ENCODE measurements around the gene TXN2.

TXN2 gene

DNA sequence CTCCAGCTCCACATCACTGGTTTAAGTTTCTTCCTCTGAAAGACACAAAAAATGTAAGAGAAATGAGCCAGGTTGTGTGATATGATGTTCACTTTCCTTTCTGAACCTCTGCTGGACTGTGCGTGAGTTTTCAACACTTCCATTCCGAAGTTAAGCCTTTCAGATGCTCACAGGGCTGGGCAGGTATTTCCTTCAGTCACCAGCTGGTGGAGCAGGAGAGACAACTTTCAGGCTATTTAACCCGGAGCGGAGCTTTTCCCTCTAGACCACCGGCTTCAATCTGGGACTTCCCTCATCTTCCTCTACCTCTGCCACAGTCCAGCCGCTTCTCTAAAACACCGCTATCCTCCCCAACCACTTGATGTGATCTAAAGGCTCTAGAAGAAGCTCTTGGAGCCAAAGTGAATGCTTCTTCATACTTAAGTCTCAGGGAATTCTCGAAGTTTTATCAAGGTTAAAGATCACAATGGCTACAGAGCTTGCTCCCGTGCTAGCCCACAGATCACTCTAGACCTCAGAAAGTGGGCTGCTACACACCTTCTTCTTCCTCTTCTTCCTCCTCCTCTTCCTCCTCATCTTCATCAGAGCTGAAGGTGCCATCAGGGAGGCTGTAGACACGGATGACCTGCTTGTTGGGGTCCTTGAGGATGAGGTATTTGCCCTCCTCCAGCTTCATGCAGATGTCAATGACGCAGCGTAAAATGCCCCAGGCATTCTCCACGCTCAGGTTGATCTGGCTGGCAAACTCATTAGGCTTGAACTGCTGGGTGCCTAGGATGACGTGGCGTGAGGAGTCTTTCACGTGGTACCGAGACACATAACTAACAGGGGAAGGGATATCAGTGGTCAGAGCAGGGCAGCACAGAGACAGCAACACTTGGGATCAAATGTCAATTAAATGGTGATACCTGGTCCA, 29.8 kb upstream of the TXN2 start:
- no peak overlapping the region for H3K27ac ChIP-seq (ENCODE audit: low read depth in 2 of 2, low read length in 2 of 2)
- no peaks in the 10 kb centered on the region for H3K27me3 ChIP-seq (ENCODE audit: control insufficient read depth in 2 of 2, insufficient read depth in 2 of 2, low read length in 2 of 2)

GRCh38 chr22:36510384-36510783, 28.9 kb upstream of the TXN2 start:
- Histone ChIP-seq H3K4me1 (ENCODE audit: control insufficient read depth in 2 of 2, insufficient read depth in 2 of 2, low read length in 2 of 2) (peaks cover 11 to 12% of the 10 kb centered on the region in 2 donors), H3K36me3 (ENCODE audit: control insufficient read depth in 2 of 2, insufficient read depth in 2 of 2, low read length in 2 of 2) (peaks cover 40 to 46% of the 10 kb centered on the region in 2 donors), H3K9me3 (ENCODE audit: control insufficient read depth in 2 of 2, low read length in 2 of 2) (no peaks in the 10 kb centered on the region), H3K27me3 (ENCODE audit: control insufficient read depth in 2 of 2, insufficient read depth in 2 of 2, low read length in 2 of 2) (no peaks in the 10 kb centered on the region), H3K4me3 (ENCODE audit: low read length in 2 of 2) (no peak overlapping the region), H3K27ac (ENCODE audit: low read depth in 2 of 2, low read length in 2 of 2) (no peak overlapping the region), H3K9ac (ENCODE audit: low read depth in 1 of 2, low read length in 2 of 2) (no peak overlapping the region)

More for the DNA sequence above, 29.8 kb upstream of the TXN2 start:
- peaks cover 48 to 50% of the 10 kb centered on the region in 2 donors for H3K36me3 ChIP-seq (ENCODE audit: control insufficient read depth in 2 of 2, insufficient read depth in 2 of 2, low read length in 2 of 2)
- H3K9ac ChIP-seq (ENCODE audit: low read depth in 1 of 2, low read length in 2 of 2) = no peak overlapping the region
- H3K9me3 ChIP-seq (ENCODE audit: control insufficient read depth in 2 of 2, low read length in 2 of 2) = no peaks in the 10 kb centered on the region
- H3K4me3 ChIP-seq (ENCODE audit: low read length in 2 of 2) = no peak overlapping the region
- peaks cover 11% of the 10 kb centered on the region in 2 donors for H3K4me1 ChIP-seq (ENCODE audit: control insufficient read depth in 2 of 2, insufficient read depth in 2 of 2, low read length in 2 of 2)

GRCh38 chr22:36507518-36508010, 26.1 kb upstream of the TXN2 start:
- Histone ChIP-seq H3K27me3 (ENCODE audit: control insufficient read depth in 2 of 2, insufficient read depth in 2 of 2, low read length in 2 of 2) (no peaks in the 10 kb centered on the region), H3K4me3 (ENCODE audit: low read length in 2 of 2) (peak overlapping the region; percentile 48 to 73), H3K4me1 (ENCODE audit: control insufficient read depth in 2 of 2, insufficient read depth in 2 of 2, low read length in 2 of 2) (peaks cover 11 to 12% of the 10 kb centered on the region in 2 donors), H3K9me3 (ENCODE audit: control insufficient read depth in 2 of 2, low read length in 2 of 2) (no peaks in the 10 kb centered on the region), H3K9ac (ENCODE audit: low read depth in 1 of 2, low read length in 2 of 2) (peak overlapping the region; percentile 50 to 58), H3K27ac (ENCODE audit: low read depth in 2 of 2, low read length in 2 of 2) (peak overlapping the region; percentile 31 to 63), H3K36me3 (ENCODE audit: control insufficient read depth in 2 of 2, insufficient read depth in 2 of 2, low read length in 2 of 2) (peaks cover 20 to 21% of the 10 kb centered on the region in 2 donors)

DNA sequence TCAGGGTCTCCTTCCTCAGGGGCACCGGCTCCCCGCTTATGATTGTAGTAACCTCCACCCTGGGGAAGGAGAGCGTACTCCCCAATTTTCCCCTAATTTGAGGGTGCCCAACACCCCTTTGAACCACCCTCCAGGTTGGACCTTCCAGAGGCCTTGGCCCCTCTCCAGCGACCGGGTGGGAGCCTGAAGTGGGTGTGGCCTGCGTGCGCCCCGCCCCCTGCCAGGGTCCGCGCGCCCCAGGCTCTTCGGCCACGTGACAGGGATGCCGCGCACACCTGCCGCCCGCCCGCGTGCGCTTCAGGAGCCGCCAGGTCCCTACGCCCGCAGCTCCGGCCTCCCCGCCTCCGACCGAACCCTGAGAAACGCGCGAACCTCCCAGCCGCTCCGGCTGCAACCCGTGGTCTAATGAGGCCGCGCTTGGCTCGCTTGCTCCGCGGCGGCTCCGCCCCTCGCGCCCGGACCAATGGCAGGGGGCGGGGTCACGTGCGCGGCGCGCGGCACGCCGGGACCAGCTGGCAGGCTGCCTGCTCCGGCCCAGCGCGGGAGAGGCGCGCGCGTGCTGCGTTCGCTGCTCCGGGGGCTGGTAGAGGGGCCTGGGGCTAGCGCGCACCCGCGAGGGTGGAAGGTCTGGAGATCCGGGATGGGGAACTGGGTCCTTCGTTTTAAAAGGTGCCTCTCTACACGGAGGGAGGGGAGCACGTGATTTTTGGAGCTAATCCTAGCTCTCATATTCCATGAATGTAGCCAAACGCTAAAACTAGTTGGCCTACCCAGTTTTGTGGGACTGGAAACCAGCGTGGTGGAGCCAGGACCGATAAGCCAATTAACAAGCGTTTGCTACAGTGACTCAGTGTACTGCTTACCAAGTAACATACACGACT, 25.4 kb upstream of the TXN2 start, which contains the start of gene FOXRED2:
FOXRED2 (minus strand) TSS at position 404 of the 881 bp plus-strand sequence. CDS start 618 bp downstream, outside the sequence.
- Histone ChIP-seq H3K9me3 (ENCODE audit: control insufficient read depth in 2 of 2, low read length in 2 of 2) (no peaks in the 10 kb centered on the region), H3K9ac (ENCODE audit: low read depth in 1 of 2, low read length in 2 of 2) (peak within 1 kb of the TSS; percentile 50 to 58), H3K27ac (ENCODE audit: low read depth in 2 of 2, low read length in 2 of 2) (peak within 1 kb of the TSS; percentile 31 to 63), H3K27me3 (ENCODE audit: control insufficient read depth in 2 of 2, insufficient read depth in 2 of 2, low read length in 2 of 2) (no peaks in the 10 kb centered on the region), H3K36me3 (ENCODE audit: control insufficient read depth in 2 of 2, insufficient read depth in 2 of 2, low read length in 2 of 2) (peaks cover 14% of the 10 kb centered on the region in 2 donors), H3K4me1 (ENCODE audit: control insufficient read depth in 2 of 2, insufficient read depth in 2 of 2, low read length in 2 of 2) (peaks cover 11 to 12% of the 10 kb centered on the region in 2 donors), H3K4me3 (ENCODE audit: low read length in 2 of 2) (peak within 1 kb of the TSS; percentile 48 to 73)

DNA sequence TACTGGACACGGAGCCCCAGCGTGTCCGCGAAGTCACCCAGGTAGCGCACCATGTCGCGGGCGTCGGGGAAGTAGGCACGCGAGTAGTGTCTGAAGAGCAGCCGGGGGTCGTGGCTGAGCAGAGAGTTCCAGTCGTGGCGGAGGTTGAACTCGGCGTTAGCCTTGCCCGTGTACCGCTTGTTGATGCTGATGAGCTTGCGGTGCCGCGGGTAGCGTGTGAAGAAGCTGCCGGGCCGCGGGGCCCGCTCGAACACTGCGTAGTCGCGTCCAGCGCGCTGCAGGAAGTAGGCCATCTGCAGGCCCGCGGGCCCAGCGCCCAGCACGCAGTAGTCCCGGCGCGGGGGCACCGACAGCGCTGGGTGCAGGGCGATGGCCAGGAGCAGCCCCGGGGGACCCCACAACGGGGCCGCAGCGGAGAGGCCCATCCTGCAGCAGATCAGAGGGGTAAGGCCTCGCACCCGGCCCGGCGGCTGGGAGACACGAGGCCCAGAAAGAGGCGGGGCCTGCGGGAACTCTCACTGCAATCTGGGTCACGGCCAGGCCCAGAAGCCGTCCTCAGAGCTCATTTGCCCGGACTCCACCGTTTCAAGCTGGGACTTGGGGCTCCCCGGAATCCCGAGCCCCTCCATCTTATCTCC, 24.7 kb upstream of the TXN2 start:
- Histone ChIP-seq H3K9ac (ENCODE audit: low read depth in 1 of 2, low read length in 2 of 2) (no peak overlapping the region), H3K27ac (ENCODE audit: low read depth in 2 of 2, low read length in 2 of 2) (peak overlapping the region; percentile 31 to 63)

GRCh38 chr22:36497910-36498665, 16.6 kb upstream of the TXN2 start:
- Histone ChIP-seq H3K4me3 (ENCODE audit: low read length in 2 of 2) (no peak overlapping the region), H3K36me3 (ENCODE audit: control insufficient read depth in 2 of 2, insufficient read depth in 2 of 2, low read length in 2 of 2) (peaks cover 0 to 4% of the 10 kb centered on the region in 2 donors), H3K9ac (ENCODE audit: low read depth in 1 of 2, low read length in 2 of 2) (no peak overlapping the region), H3K4me1 (ENCODE audit: control insufficient read depth in 2 of 2, insufficient read depth in 2 of 2, low read length in 2 of 2) (no peaks in the 10 kb centered on the region), H3K9me3 (ENCODE audit: control insufficient read depth in 2 of 2, low read length in 2 of 2) (no peaks in the 10 kb centered on the region), H3K27ac (ENCODE audit: low read depth in 2 of 2, low read length in 2 of 2) (no peak overlapping the region), H3K27me3 (ENCODE audit: control insufficient read depth in 2 of 2, insufficient read depth in 2 of 2, low read length in 2 of 2) (no peaks in the 10 kb centered on the region)

More for the DNA sequence above, 24.7 kb upstream of the TXN2 start:
- Histone ChIP-seq H3K27me3 (ENCODE audit: control insufficient read depth in 2 of 2, insufficient read depth in 2 of 2, low read length in 2 of 2) (no peaks in the 10 kb centered on the region), H3K4me3 (ENCODE audit: low read length in 2 of 2) (peak overlapping the region; percentile 48 to 61), H3K36me3 (ENCODE audit: control insufficient read depth in 2 of 2, insufficient read depth in 2 of 2, low read length in 2 of 2) (peaks cover 8 to 9% of the 10 kb centered on the region in 2 donors), H3K9me3 (ENCODE audit: control insufficient read depth in 2 of 2, low read length in 2 of 2) (no peaks in the 10 kb centered on the region), H3K4me1 (ENCODE audit: control insufficient read depth in 2 of 2, insufficient read depth in 2 of 2, low read length in 2 of 2) (peaks cover 11 to 12% of the 10 kb centered on the region in 2 donors)

DNA sequence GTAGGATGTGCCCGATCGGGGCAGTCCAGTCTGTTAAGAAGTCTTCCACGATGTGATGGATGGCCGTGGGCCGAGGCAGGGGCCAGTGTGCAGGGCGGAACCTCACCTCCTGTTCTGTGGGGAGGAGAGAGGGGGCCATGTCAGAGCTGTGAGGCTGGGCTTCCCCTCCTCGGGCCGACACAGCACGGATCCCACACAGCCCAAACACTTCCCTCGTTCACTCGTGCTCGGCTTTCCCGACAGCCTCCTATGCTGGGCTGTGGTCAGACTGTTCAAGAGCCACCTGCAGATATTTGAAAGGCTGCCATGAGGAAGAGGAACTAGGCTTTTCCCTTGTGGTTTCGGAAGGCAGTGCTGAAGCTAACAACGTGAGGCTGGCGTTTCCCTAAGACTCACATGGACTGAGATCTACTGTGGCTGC, 12.3 kb upstream of the TXN2 start:
- H3K27me3 ChIP-seq (ENCODE audit: control insufficient read depth in 2 of 2, insufficient read depth in 2 of 2, low read length in 2 of 2) = no peaks in the 10 kb centered on the region
- H3K27ac ChIP-seq (ENCODE audit: low read depth in 2 of 2, low read length in 2 of 2) = peak overlapping the region in 1 of 2 donors; percentile 24
- H3K4me1 ChIP-seq (ENCODE audit: control insufficient read depth in 2 of 2, insufficient read depth in 2 of 2, low read length in 2 of 2) = no peaks in the 10 kb centered on the region
- peak overlapping the region in 1 of 2 donors; percentile 5 for H3K9ac ChIP-seq (ENCODE audit: low read depth in 1 of 2, low read length in 2 of 2)
- H3K4me3 ChIP-seq (ENCODE audit: low read length in 2 of 2) = peak overlapping the region in 1 of 2 donors; percentile 13
- H3K36me3 ChIP-seq (ENCODE audit: control insufficient read depth in 2 of 2, insufficient read depth in 2 of 2, low read length in 2 of 2) = peaks cover 0 to 8% of the 10 kb centered on the region in 2 donors
- no peaks in the 10 kb centered on the region for H3K9me3 ChIP-seq (ENCODE audit: control insufficient read depth in 2 of 2, low read length in 2 of 2)

- Histone ChIP-seq H3K9me3 (ENCODE audit: control insufficient read depth in 2 of 2, low read length in 2 of 2) (no peaks in the 10 kb centered on the region), H3K4me3 (ENCODE audit: low read length in 2 of 2) (no peak overlapping the region), H3K9ac (ENCODE audit: low read depth in 1 of 2, low read length in 2 of 2) (no peak overlapping the region), H3K27me3 (ENCODE audit: control insufficient read depth in 2 of 2, insufficient read depth in 2 of 2, low read length in 2 of 2) (no peaks in the 10 kb centered on the region), H3K27ac (ENCODE audit: low read depth in 2 of 2, low read length in 2 of 2) (no peak overlapping the region), H3K36me3 (ENCODE audit: control insufficient read depth in 2 of 2, insufficient read depth in 2 of 2, low read length in 2 of 2) (peaks cover 0 to 8% of the 10 kb centered on the region in 2 donors), H3K4me1 (ENCODE audit: control insufficient read depth in 2 of 2, insufficient read depth in 2 of 2, low read length in 2 of 2) (no peaks in the 10 kb centered on the region)
These were observed 10.7 kb upstream of the TXN2 start for GRCh38 chr22:36492109-36492508.

DNA sequence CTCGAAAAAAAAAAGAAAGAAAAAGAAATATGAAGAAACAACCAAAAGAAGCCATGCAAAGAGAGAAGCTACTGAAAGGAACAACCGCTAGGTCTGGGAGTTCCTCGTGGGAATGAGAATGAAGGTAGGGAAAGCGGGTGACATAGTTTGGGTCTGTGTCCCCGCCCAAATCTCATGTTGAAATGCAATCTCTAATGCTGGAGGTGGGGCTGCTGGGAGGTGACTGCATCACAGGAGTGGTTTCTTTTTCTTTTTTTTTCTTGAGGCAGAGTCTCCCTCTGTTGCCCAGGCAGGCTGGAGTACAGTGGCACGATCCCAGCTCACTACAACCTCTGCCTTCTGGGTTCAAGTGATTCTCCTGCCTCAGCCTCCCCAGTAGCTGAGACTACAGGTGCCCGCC, 9.7 kb upstream of the TXN2 start:
- Histone ChIP-seq H3K4me3 (ENCODE audit: low read length in 2 of 2) (no peak overlapping the region), H3K4me1 (ENCODE audit: control insufficient read depth in 2 of 2, insufficient read depth in 2 of 2, low read length in 2 of 2) (no peaks in the 10 kb centered on the region), H3K9me3 (ENCODE audit: control insufficient read depth in 2 of 2, low read length in 2 of 2) (no peaks in the 10 kb centered on the region), H3K27me3 (ENCODE audit: control insufficient read depth in 2 of 2, insufficient read depth in 2 of 2, low read length in 2 of 2) (no peaks in the 10 kb centered on the region), H3K27ac (ENCODE audit: low read depth in 2 of 2, low read length in 2 of 2) (no peak overlapping the region), H3K9ac (ENCODE audit: low read depth in 1 of 2, low read length in 2 of 2) (no peak overlapping the region), H3K36me3 (ENCODE audit: control insufficient read depth in 2 of 2, insufficient read depth in 2 of 2, low read length in 2 of 2) (peaks cover 0 to 4% of the 10 kb centered on the region in 2 donors)

Measured in mucosa of rectum (tissue), 2 donors.